Activated CD4-positive, alpha-beta T cell treated with anti-CD3 and anti-CD28 coated beads, Interleukin-2, amount 10 ng/mL, durations not matched to agents 7 days and 5 days (primary cell): ENCODE results near the gene LNPEP. TPM values are rescaled to one million over a fixed set of nuclear protein-coding genes. Genes with fewer than 3 reads are reported as not detected.
A peak's percentile ranks its signal among the peaks of the same experiment; 100 is the strongest.

ENCODE experiments used
- CTCF ChIA-PET: fragments of 350-600 bp; sonication (Branson Sonifier 250); formaldehyde crosslinking; loops from one replicate; lab custom pipeline; 2021; ENCODE audit warnings: antibody characterized with exemption; lab: Charles Lee
- POLR2A ChIA-PET: fragments of 350-600 bp; sonication (Branson Sonifier 250); formaldehyde crosslinking; loops from one replicate; lab custom pipeline; 2021; ENCODE audit warnings: antibody characterized with exemption; lab: Charles Lee
- DNase-seq: peaks from one replicate; pipeline ENCODE4 v3.0.0-alpha.2; 2020
- H3K27ac Mint-ChIP-seq: one replicate; pipeline ENCODE4 v1.8.0; 2021; ENCODE audit warnings: mild to moderate bottlenecking, moderate library complexity, mixed read lengths
- H3K27me3 Mint-ChIP-seq: one replicate; pipeline ENCODE4 v1.8.0; 2021; ENCODE audit warnings: mixed read lengths
- H3K36me3 Mint-ChIP-seq: one replicate; pipeline ENCODE4 v1.8.0; 2021; ENCODE audit warnings: low read depth, mixed read lengths
- H3K4me1 Mint-ChIP-seq: one replicate; pipeline ENCODE4 v1.8.0; 2021; ENCODE audit warnings: mixed read lengths
- H3K4me3 Mint-ChIP-seq: one replicate; pipeline ENCODE4 v1.8.0; 2021; ENCODE audit warnings: mild to moderate bottlenecking, moderate library complexity, mixed read lengths
- H3K9me3 Mint-ChIP-seq: one replicate; pipeline ENCODE4 v1.8.0; 2021; ENCODE audit warnings: mixed read lengths
- total RNA-seq, 2 experiments: library from RNA; stranded (reverse); gene quantifications; one replicate each; pipeline ENCODE4 v1.2.3, GENCODE V29; 2021

LNPEP gene
- 10 to 100 TPM; 91.4 to 97.2 TPM for total RNA-seq

GRCh38 chr5:96935559-96936430 is at the start of gene LNPEP:
LNPEP (plus strand) TSS chr5:96936080; CDS start chr5:96936156, 76 bp downstream.
- no peaks in the 10 kb centered on the region for H3K27me3 Mint-ChIP-seq
- H3K9me3 Mint-ChIP-seq, result no peaks in the 10 kb centered on the region
- H3K4me3 Mint-ChIP-seq, result peak within 1 kb of the TSS; percentile 81
- H3K4me1 Mint-ChIP-seq, result peaks cover 56% of the 10 kb centered on the region
- peak; percentile 95 for DNase-seq
- H3K36me3 Mint-ChIP-seq, result peaks cover 40% of the 10 kb centered on the region
- H3K27ac Mint-ChIP-seq, result peak within 1 kb of the TSS; percentile 97
- CTCF ChIA-PET, result interaction anchor here (0.9 to 1.6 kb wide), 7 partner anchors 10 to 183 kb away, joined by 3 to 5 read pairs (median 3); partner anchors contain the start of gene ERAP2
- POLR2A ChIA-PET, result interaction anchor here (0.6 to 1.2 kb wide), 3 partner anchors 13 to 128 kb away, joined by 3 to 8 read pairs (median 4); partner anchors contain the start of gene ERAP1

- POLR2A ChIA-PET, result interaction anchor here (0.6 kb wide), 1 partner anchor 13 kb away, joined by 3 read pairs; no protein-coding TSS in a partner anchor
- Mint-ChIP-seq H3K4me3 (no peak overlapping the region), H3K27ac (peak overlapping the region; percentile 5), H3K36me3 (peaks cover 73% of the 10 kb centered on the region), H3K4me1 (peaks cover 57% of the 10 kb centered on the region), H3K9me3 (no peaks in the 10 kb centered on the region), H3K27me3 (no peaks in the 10 kb centered on the region)
- CTCF ChIA-PET, result interaction anchor here (1.3 to 2.0 kb wide), 3 partner anchors 16 to 24 kb away, joined by 4 to 5 read pairs (median 4); no protein-coding TSS in a partner anchor
- no peak for DNase-seq
These were observed 42.5 kb upstream of the LNPEP start for GRCh38 chr5:96893342-96893741.

- DNase-seq, result peak; percentile 64
- Mint-ChIP-seq H3K27ac (peak overlapping the region; percentile 89), H3K27me3 (no peaks in the 10 kb centered on the region), H3K4me1 (peaks cover 47% of the 10 kb centered on the region), H3K36me3 (peaks cover 72% of the 10 kb centered on the region), H3K9me3 (no peaks in the 10 kb centered on the region), H3K4me3 (peak overlapping the region; percentile 71)
- CTCF ChIA-PET, result interaction anchor here (0.6 to 2.6 kb wide), 7 partner anchors 13 to 110 kb away, joined by 3 to 12 read pairs (median 3); partner anchors contain the start of gene LNPEP
- POLR2A ChIA-PET, result interaction anchor here (0.7 to 0.8 kb wide), 2 partner anchors 25 to 329 kb away, joined by 3 to 6 read pairs; no protein-coding TSS in a partner anchor
These were observed 39.6 kb upstream of the LNPEP start for GRCh38 chr5:96896276-96896675.

- peak overlapping the region; percentile 89 for H3K27ac Mint-ChIP-seq
- peak overlapping the region; percentile 71 for H3K4me3 Mint-ChIP-seq
- ChIA-PET POLR2A (interaction anchor here (0.7 to 0.8 kb wide), 2 partner anchors 26 to 330 kb away, joined by 3 to 6 read pairs; no protein-coding TSS in a partner anchor), CTCF (interaction anchor here (0.7 to 2.6 kb wide), 5 partner anchors 12 to 110 kb away, joined by 3 to 12 read pairs (median 3); partner anchors contain the start of gene LNPEP)
- H3K4me1 Mint-ChIP-seq, result peaks cover 47% of the 10 kb centered on the region
- DNase-seq, result no peak
- no peaks in the 10 kb centered on the region for H3K9me3 Mint-ChIP-seq
- no peaks in the 10 kb centered on the region for H3K27me3 Mint-ChIP-seq
- peaks cover 77% of the 10 kb centered on the region for H3K36me3 Mint-ChIP-seq
These were observed 39.1 kb upstream of the LNPEP start for GRCh38 chr5:96896806-96897205.

- CTCF ChIA-PET, result interaction anchor here (0.6 to 2.0 kb wide), 2 partner anchors 11 to 19 kb away, joined by 3 to 7 read pairs; no protein-coding TSS in a partner anchor
- POLR2A ChIA-PET, result no interaction called here
- no peak overlapping the region for H3K27ac Mint-ChIP-seq
- H3K27me3 Mint-ChIP-seq, result no peaks in the 10 kb centered on the region
- peaks cover 77% of the 10 kb centered on the region for H3K36me3 Mint-ChIP-seq
- DNase-seq, result no peak
- H3K9me3 Mint-ChIP-seq, result no peaks in the 10 kb centered on the region
- peaks cover 23% of the 10 kb centered on the region for H3K4me1 Mint-ChIP-seq
- no peak overlapping the region for H3K4me3 Mint-ChIP-seq
These were observed 34.5 kb upstream of the LNPEP start for GRCh38 chr5:96901384-96901783.

GRCh38 chr5:96901841-96902240 is 34.0 kb upstream of the LNPEP start:
- H3K9me3 Mint-ChIP-seq, result no peaks in the 10 kb centered on the region
- no peaks in the 10 kb centered on the region for H3K27me3 Mint-ChIP-seq
- CTCF ChIA-PET, result interaction anchor here (2.0 kb wide), 1 partner anchor 20 kb away, joined by 7 read pairs; no protein-coding TSS in a partner anchor
- H3K4me1 Mint-ChIP-seq, result peaks cover 18% of the 10 kb centered on the region
- no peak for DNase-seq
- POLR2A ChIA-PET, result no interaction called here
- peaks cover 74% of the 10 kb centered on the region for H3K36me3 Mint-ChIP-seq
- no peak overlapping the region for H3K4me3 Mint-ChIP-seq
- H3K27ac Mint-ChIP-seq, result no peak overlapping the region

GRCh38 chr5:96902876-96903275 is 33.0 kb upstream of the LNPEP start:
- no peaks in the 10 kb centered on the region for H3K9me3 Mint-ChIP-seq
- DNase-seq, result no peak
- H3K27ac Mint-ChIP-seq, result no peak overlapping the region
- peaks cover 67% of the 10 kb centered on the region for H3K36me3 Mint-ChIP-seq
- no peak overlapping the region for H3K4me3 Mint-ChIP-seq
- ChIA-PET CTCF (interaction anchor here (1.6 kb wide), 2 partner anchors 11 to 17 kb away, joined by 4 to 5 read pairs; no protein-coding TSS in a partner anchor), POLR2A (no interaction called here)
- peaks cover 10% of the 10 kb centered on the region for H3K4me1 Mint-ChIP-seq
- no peaks in the 10 kb centered on the region for H3K27me3 Mint-ChIP-seq

GRCh38 chr5:96903300-96903699 is 32.6 kb upstream of the LNPEP start:
- Mint-ChIP-seq H3K27me3 (no peaks in the 10 kb centered on the region), H3K27ac (no peak overlapping the region), H3K4me3 (no peak overlapping the region), H3K36me3 (peaks cover 71% of the 10 kb centered on the region), H3K4me1 (peaks cover 10% of the 10 kb centered on the region), H3K9me3 (no peaks in the 10 kb centered on the region)
- ChIA-PET CTCF (interaction anchor here (1.6 kb wide), 2 partner anchors 10 to 18 kb away, joined by 4 to 5 read pairs; no protein-coding TSS in a partner anchor), POLR2A (no interaction called here)
- no peak for DNase-seq

- Mint-ChIP-seq H3K9me3 (no peaks in the 10 kb centered on the region), H3K4me3 (no peak overlapping the region), H3K27me3 (no peaks in the 10 kb centered on the region), H3K36me3 (peaks cover 69% of the 10 kb centered on the region), H3K4me1 (peaks cover 7% of the 10 kb centered on the region), H3K27ac (no peak overlapping the region)
- CTCF ChIA-PET, result interaction anchor here (0.6 to 1.9 kb wide), 6 partner anchors 9 to 238 kb away, joined by 3 to 6 read pairs (median 4); partner anchors contain the start of gene LIX1
- POLR2A ChIA-PET, result interaction anchor here (0.7 kb wide), 1 partner anchor 115 kb away, joined by 3 read pairs; no protein-coding TSS in a partner anchor
- no peak for DNase-seq
These were observed 31.6 kb upstream of the LNPEP start for GRCh38 chr5:96904054-96904931.

- Mint-ChIP-seq H3K36me3 (peaks cover 70% of the 10 kb centered on the region), H3K4me3 (no peak overlapping the region), H3K27ac (no peak overlapping the region), H3K27me3 (no peaks in the 10 kb centered on the region), H3K4me1 (peaks cover 13% of the 10 kb centered on the region), H3K9me3 (no peaks in the 10 kb centered on the region)
- DNase-seq, result no peak
- POLR2A ChIA-PET, result no interaction called here
- CTCF ChIA-PET, result interaction anchor here (1.9 kb wide), 1 partner anchor 18 kb away, joined by 5 read pairs; no protein-coding TSS in a partner anchor
These were observed 30.0 kb upstream of the LNPEP start for GRCh38 chr5:96905864-96906263.

- no peak for DNase-seq
- Mint-ChIP-seq H3K4me3 (no peak overlapping the region), H3K27me3 (no peaks in the 10 kb centered on the region), H3K27ac (no peak overlapping the region), H3K4me1 (peaks cover 13% of the 10 kb centered on the region), H3K9me3 (no peaks in the 10 kb centered on the region), H3K36me3 (peaks cover 63% of the 10 kb centered on the region)
- ChIA-PET CTCF (interaction anchor here (0.8 to 1.4 kb wide), 6 partner anchors 8 to 259 kb away, joined by 3 read pairs; no protein-coding TSS in a partner anchor), POLR2A (no interaction called here)
These were observed 26.9 kb upstream of the LNPEP start for GRCh38 chr5:96909003-96909402.
